HG02798 (cell line): ENCODE results near the gene BRIX1.
"Not testable (repeated sequence)": the region's sequence is repeated elsewhere in the genome, so short reads cannot be mapped to it uniquely, and the experiment has no call there.

Experiments
- ATAC-seq: cut with Tn5 transposase; IDR thresholded peaks from one replicate; pipeline ENCODE4 v1.9.1; 2021; ENCODE audit warnings: mild to moderate bottlenecking; ENCODE audit not compliant: unreplicated experiment, poor library complexity

BRIX1 gene

DNA sequence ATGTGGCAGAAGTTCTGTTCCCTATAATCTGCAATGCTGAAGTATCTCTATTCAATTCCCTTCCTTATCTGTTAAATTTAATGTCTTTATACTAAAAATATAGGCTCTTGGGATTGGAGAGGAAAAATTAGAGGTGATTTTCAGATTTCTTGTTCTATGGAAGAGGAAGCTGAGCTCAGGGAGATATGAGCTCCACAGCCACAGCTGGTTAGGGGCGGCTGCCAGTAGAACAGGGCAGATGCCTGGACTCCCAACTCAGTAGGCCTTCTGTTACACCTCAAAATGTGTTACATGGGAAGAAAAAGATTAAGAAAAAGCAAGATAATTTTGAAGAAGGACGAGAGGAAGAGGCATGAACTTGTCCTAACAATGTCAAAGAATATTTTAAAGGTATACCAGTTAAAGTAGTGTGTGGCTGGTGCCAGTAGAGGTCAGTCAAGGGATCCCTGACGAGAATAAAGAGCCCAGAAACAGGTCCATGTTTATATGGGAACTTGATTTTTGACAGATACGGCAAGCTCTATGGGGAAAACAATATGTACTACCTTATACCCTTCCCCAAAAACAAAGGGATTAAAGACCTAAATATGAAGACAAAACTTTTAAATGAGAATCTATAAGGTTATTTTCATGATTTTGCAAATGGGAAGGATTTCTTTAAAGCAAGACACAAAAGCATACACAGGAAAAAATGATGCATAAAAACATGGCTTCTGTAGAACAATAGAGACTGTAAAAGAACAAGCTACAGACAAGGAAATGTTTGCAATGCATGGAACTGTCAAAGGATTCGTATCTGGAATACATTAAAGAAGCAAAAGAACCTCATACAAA is 42.6 kb downstream of the BRIX1 start:
- ATAC-seq, result peak; percentile 36

DNA sequence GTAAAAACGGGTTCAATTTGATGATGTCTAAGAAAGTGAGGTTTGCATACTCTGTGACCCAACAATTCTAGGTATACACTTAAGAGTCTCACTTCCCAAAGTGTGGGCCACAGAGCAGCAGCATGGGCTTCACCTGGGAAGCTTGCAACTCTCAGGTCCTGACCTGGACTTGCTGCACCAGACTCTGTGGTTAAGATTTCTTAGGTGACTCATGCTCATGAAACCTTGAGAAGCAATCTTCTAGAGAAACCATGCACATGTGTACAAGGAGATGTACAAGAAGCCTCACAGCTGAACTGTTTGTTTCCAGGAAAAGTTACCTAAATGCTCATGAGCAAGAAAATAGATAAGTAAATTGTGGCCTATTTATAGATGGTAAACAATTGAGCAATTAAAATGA is 43.8 kb downstream of the BRIX1 start:
- peak; percentile 96 for ATAC-seq

DNA sequence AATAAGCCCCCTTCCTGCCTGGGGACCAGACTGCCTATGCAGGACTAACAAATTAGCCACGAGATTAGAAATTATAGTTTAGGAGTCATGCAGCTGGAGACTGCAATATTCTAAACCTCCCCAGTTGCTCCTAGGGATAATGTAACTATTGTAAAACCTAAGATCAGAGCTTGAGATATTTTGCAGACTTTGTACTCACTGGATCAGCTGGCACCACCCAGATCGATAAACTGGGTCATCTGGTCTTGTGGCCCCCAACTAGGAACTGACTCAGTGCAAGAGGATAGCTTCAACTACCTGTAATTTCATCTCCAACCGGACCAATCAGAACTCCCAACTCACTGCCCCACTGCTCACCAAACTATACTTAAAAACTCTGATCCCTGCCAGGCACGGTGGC is 52.0 kb downstream of the BRIX1 start:
- ATAC-seq, result no peak

DNA sequence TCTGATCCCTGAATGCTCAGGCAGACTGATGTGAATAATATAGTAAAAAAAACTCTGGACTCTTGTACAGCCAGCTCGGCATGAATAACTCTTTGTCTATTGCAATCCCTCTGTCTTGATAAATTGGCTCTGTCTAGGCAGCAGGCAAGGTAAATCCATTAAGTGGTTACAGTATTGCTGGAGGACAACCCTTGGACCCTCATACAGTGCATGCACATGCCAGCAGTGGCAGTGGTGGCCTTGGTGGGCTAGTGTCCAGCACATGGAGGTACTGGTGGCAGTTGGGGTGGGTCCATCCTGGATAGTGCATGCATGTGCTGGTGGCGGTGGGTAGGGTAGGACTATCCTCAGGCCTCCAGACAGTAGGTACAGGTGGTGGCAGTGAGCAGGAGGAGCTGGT is 52.7 kb downstream of the BRIX1 start:
- ATAC-seq, result no peak

DNA sequence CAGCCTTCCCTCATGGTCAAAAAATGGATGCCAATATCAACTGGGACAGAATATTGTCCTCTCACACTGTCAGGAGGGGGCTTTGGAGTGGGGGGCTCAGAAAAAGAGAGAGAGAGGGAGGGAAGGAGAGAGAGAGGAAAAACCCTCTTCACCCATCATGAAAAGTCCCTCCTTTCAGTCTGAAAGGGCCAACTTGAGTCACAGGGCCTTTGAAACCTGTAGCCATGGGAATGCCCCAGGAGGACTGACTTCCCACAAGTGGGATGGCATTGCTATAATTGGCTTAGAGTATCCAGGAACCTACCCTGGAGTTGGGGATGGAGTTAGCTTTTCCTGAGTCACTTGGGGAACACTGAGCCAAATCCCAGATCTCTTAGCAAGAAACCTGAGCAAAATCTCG is 55.0 kb downstream of the BRIX1 start:
- ATAC-seq, result no peak

DNA sequence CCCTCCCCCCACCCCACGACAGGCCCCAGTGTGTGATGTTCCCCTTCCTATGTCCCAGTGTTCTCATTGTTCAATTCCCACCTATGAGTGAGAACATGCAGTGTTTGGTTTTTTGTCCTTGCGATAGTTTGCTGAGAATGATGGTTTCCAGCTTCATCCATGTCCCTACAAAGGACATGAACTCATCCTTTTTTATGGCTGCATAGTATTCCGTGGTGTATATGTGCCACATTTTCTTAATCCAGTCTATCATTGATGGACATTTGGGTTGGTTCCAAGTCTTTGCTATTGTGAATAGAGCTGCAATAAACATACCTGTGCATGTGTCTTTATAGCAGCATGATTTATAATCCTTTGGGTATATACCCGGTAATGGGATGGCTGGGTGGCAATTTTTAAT is 56.1 kb downstream of the BRIX1 start:
- ATAC-seq, result not testable (repeated sequence)
